Measurements from ENCODE around the gene ATP8A2.

ATP8A2 gene

DNA sequence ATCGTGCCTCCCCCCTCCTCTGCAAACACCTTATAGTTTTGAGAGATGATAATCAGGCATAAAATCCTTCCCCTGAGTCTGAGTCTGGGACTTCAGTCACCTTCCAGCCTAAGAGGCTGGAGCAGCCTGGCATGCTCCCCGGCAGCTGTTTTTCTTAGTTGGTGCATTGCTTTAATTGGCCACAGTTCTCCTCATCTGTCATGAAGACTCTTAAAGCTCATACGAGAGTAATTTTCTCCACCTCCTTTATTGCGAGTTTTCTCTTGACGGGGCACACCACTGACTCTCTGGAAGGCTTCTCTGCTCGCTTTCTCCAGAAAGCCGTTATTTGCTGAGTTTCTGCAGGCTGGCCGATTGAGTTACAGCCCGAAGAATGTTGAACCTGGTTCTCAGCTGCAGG lies 310.5 kb downstream of the ATP8A2 start:
- no peak overlapping the region for H2AFZ ChIP-seq (ENCODE audit: low read length, unreplicated experiment)
- no peaks in the 10 kb centered on the region for H3K79me2 ChIP-seq (ENCODE audit: control insufficient read depth, insufficient read depth, low read length, unreplicated experiment)
- H3K4me3 ChIP-seq (ENCODE audit: low read depth, low read length): no peak overlapping the region
- H3K27ac ChIP-seq (ENCODE audit: low read depth, low read length): no peak overlapping the region
- no peaks in the 10 kb centered on the region for H3K4me1 ChIP-seq (ENCODE audit: control insufficient read depth, insufficient read depth, low read length, unreplicated experiment)
- H3K27me3 ChIP-seq (ENCODE audit: insufficient read depth, low read length): no peaks in the 10 kb centered on the region
- H3K36me3 ChIP-seq (ENCODE audit: insufficient read depth, low read length): no peaks in the 10 kb centered on the region

DNA sequence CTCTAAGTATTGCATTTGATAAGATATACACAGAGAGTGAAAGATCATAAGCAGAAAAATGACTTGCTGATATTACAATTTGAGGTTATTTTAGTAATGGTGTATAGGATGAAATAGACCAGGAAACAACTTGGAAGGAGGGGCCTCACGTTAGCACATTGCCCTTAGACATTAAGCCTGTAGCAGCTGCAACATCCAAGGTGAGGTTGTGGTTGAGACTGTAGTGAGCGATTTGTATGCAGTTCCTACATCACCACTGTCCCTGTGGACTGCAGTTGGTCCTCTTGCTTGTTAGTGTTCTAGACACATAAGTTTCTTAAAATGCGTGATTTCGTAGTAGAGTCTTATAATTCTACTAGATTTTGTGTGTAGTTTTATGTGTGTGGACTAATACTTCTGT lies 311.3 kb downstream of the ATP8A2 start:
- H3K4me1 ChIP-seq (ENCODE audit: control insufficient read depth, insufficient read depth, low read length, unreplicated experiment): no peaks in the 10 kb centered on the region
- H3K4me3 ChIP-seq (ENCODE audit: low read depth, low read length): no peak overlapping the region
- no peak overlapping the region for H3K27ac ChIP-seq (ENCODE audit: low read depth, low read length)
- H3K27me3 ChIP-seq (ENCODE audit: insufficient read depth, low read length): no peaks in the 10 kb centered on the region
- no peaks in the 10 kb centered on the region for H3K36me3 ChIP-seq (ENCODE audit: insufficient read depth, low read length)
- no peaks in the 10 kb centered on the region for H3K79me2 ChIP-seq (ENCODE audit: control insufficient read depth, insufficient read depth, low read length, unreplicated experiment)
- H2AFZ ChIP-seq (ENCODE audit: low read length, unreplicated experiment): no peak overlapping the region

DNA sequence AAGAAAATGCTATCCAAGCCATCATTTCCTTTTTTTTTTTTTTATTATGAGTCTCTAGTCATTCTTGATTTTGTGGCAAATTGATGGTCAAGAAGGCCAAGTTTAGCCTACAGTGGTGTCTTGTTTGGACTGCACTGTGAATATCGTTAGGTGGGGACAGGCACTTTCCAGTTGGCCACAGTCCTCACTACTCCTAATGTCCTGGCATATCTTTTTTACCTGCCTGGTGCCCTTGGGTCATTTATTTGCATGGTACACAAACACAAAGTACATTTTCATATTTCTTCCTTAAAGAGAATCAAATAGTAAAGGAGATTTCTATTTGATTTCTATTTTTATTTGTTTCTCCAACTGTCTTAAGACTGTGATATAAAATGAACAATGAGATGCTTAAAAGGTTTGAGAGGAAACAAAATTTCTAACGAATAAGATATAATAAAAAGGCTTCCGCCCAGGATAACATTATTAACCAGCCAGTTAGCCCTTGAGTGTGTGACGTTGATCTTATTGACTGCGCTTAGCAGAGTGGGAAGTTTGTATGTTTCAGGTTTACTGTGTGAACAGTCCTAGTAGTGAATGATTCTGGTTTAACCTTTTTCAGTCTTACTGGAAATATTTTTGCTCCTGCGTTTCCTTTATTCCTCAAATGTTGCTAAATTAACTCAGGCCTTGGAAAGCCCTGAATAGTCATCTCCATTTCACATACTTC lies 312.0 kb downstream of the ATP8A2 start:
- Histone ChIP-seq H3K27ac (ENCODE audit: low read depth, low read length) (no peak overlapping the region), H3K36me3 (ENCODE audit: insufficient read depth, low read length) (no peaks in the 10 kb centered on the region), H3K4me1 (ENCODE audit: control insufficient read depth, insufficient read depth, low read length, unreplicated experiment) (no peaks in the 10 kb centered on the region), H3K27me3 (ENCODE audit: insufficient read depth, low read length) (no peaks in the 10 kb centered on the region), H3K79me2 (ENCODE audit: control insufficient read depth, insufficient read depth, low read length, unreplicated experiment) (no peaks in the 10 kb centered on the region), H3K4me3 (ENCODE audit: low read depth, low read length) (no peak overlapping the region), H2AFZ (ENCODE audit: low read length, unreplicated experiment) (no peak overlapping the region)

DNA sequence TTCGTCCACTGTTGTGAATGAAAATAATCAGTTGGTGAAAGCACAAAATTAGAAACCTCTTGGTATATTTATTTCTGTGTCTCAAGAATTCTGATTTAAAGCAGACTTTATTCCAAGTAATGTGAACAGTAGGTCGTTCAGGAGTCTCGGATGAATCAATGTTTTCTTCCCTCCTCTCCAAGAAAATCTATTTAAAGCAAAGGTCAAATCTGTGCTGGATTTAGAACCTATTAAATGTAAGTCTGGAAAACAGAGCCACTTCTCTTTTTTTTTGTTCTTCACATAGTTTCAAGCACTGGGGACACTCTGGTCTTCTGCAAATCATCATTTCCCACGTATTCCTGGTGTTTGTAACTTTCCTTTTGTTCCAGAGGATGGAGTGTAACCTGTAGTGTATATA lies 312.7 kb downstream of the ATP8A2 start:
- H2AFZ ChIP-seq (ENCODE audit: low read length, unreplicated experiment): no peak overlapping the region
- no peaks in the 10 kb centered on the region for H3K27me3 ChIP-seq (ENCODE audit: insufficient read depth, low read length)
- H3K4me1 ChIP-seq (ENCODE audit: control insufficient read depth, insufficient read depth, low read length, unreplicated experiment): no peaks in the 10 kb centered on the region
- no peak overlapping the region for H3K4me3 ChIP-seq (ENCODE audit: low read depth, low read length)
- no peak overlapping the region for H3K27ac ChIP-seq (ENCODE audit: low read depth, low read length)
- H3K36me3 ChIP-seq (ENCODE audit: insufficient read depth, low read length): no peaks in the 10 kb centered on the region
- no peaks in the 10 kb centered on the region for H3K79me2 ChIP-seq (ENCODE audit: control insufficient read depth, insufficient read depth, low read length, unreplicated experiment)

DNA sequence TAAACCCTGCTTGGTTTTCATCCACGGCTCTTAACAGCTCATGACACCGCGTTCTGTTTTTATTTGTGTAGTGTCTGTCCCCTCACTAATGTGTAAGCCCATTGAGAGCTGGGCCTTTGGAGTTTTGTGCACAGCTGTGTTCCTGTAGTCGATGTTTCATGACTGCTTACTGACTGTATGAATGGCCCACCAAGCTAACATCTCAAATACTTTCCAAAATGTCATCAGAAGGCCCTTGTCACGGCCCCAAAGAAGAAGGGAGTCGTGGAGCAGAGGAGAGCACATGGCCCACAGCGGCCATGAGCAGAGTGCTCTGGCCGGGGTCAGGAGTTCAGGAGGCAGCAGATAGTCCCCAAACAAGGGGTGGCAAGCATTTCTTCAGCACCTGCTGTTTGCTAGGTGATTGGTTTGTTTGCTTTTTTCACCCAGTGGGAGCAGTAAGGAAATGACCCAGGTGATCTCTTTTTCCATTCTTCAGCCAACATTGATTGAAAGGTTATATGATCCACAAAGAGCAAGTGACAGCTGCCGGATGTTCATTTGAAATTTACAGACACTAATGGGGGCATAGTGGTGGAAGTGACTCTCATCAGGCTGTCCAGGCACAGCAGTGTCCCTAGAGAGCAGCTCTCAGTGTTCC lies 315.2 kb downstream of the ATP8A2 start:
- Histone ChIP-seq H3K4me3 (ENCODE audit: low read depth, low read length) (no peak overlapping the region), H3K36me3 (ENCODE audit: insufficient read depth, low read length) (no peaks in the 10 kb centered on the region), H3K27ac (ENCODE audit: low read depth, low read length) (no peak overlapping the region), H3K27me3 (ENCODE audit: insufficient read depth, low read length) (no peaks in the 10 kb centered on the region), H3K79me2 (ENCODE audit: control insufficient read depth, insufficient read depth, low read length, unreplicated experiment) (no peaks in the 10 kb centered on the region), H2AFZ (ENCODE audit: low read length, unreplicated experiment) (no peak overlapping the region), H3K4me1 (ENCODE audit: control insufficient read depth, insufficient read depth, low read length, unreplicated experiment) (no peaks in the 10 kb centered on the region)

DNA sequence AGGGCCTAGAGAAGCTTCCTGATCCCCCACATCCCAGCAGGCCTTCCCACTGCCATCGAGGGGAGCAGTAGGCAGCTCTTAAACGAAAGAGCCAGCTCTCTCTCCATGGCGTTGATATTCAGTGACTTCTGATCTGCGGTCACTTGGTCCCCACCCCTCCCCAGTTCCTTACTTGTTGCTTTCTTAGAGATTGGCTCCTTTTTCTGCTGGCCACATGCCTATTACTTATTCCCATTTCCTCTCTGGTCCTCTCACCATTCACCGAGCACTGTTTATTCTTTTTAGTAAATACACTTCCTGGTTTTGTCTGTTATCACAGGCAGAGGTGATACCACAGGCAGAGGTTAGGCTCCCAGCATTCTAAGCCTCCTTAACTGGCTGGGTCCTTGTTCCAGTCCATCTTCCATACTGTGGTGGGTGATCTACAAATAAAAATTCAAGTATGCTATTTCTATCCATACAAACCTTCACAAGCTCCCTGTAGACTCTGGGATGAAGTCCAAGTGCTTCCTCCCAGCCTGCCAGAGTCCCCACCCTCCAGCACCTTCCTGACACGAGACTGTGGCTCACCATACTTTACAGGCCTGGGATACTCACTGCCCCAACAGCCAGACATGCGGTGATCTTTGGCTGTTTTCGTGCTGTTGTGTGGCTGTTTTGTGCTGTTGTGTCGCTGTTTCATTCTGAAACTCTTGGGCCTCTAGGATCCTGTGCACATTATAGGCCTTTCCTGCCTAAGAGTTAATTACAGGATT lies 315.9 kb downstream of the ATP8A2 start:
- Histone ChIP-seq H3K36me3 (ENCODE audit: insufficient read depth, low read length) (no peaks in the 10 kb centered on the region), H2AFZ (ENCODE audit: low read length, unreplicated experiment) (no peak overlapping the region), H3K27ac (ENCODE audit: low read depth, low read length) (no peak overlapping the region), H3K27me3 (ENCODE audit: insufficient read depth, low read length) (no peaks in the 10 kb centered on the region), H3K4me1 (ENCODE audit: control insufficient read depth, insufficient read depth, low read length, unreplicated experiment) (no peaks in the 10 kb centered on the region), H3K79me2 (ENCODE audit: control insufficient read depth, insufficient read depth, low read length, unreplicated experiment) (no peaks in the 10 kb centered on the region), H3K4me3 (ENCODE audit: low read depth, low read length) (no peak overlapping the region)

DNA sequence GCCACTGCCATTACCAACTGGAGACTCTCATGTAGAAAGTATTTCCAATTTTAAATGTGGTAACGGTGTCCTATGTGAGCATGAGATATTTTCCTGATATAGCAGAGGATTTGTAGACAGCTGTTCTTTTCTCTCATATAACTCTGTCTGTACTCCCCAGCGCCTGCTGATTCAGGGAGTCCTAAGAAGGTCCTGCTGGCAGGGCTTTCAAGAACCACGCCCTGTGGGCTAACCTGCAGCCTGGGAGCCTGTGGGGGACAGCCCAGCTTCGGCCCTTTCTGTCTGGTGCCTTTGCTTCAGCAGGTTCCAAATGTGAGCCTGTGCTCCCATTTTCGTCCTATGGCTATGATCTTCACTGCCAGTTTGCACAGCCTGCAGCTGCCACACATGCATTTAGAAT lies 316.8 kb downstream of the ATP8A2 start:
- H3K36me3 ChIP-seq (ENCODE audit: insufficient read depth, low read length): no peaks in the 10 kb centered on the region
- no peak overlapping the region for H2AFZ ChIP-seq (ENCODE audit: low read length, unreplicated experiment)
- H3K4me1 ChIP-seq (ENCODE audit: control insufficient read depth, insufficient read depth, low read length, unreplicated experiment): no peaks in the 10 kb centered on the region
- no peaks in the 10 kb centered on the region for H3K27me3 ChIP-seq (ENCODE audit: insufficient read depth, low read length)
- no peaks in the 10 kb centered on the region for H3K79me2 ChIP-seq (ENCODE audit: control insufficient read depth, insufficient read depth, low read length, unreplicated experiment)
- no peak overlapping the region for H3K27ac ChIP-seq (ENCODE audit: low read depth, low read length)
- no peak overlapping the region for H3K4me3 ChIP-seq (ENCODE audit: low read depth, low read length)

DNA sequence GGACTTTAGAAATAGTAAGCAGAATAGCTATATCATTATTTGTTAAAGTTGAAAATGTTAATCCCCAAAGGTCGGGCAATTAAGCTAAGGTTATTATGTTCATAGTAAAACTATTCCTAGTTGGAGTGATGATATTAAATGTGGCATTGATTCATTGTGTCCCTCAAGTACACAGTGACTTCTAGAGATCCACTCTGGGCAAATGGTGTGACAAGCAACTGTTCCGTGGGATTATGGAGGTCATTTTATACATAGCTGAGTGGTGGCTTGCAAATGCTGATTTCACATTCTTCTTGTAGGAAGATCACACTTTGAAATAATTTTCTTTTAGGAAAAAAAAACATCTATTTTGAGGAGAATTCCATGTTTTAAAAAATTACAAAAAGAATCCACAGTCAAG lies 317.8 kb downstream of the ATP8A2 start:
- Histone ChIP-seq H3K27me3 (ENCODE audit: insufficient read depth, low read length) (no peaks in the 10 kb centered on the region), H3K79me2 (ENCODE audit: control insufficient read depth, insufficient read depth, low read length, unreplicated experiment) (no peaks in the 10 kb centered on the region), H3K4me3 (ENCODE audit: low read depth, low read length) (no peak overlapping the region), H3K27ac (ENCODE audit: low read depth, low read length) (no peak overlapping the region), H3K4me1 (ENCODE audit: control insufficient read depth, insufficient read depth, low read length, unreplicated experiment) (no peaks in the 10 kb centered on the region), H2AFZ (ENCODE audit: low read length, unreplicated experiment) (no peak overlapping the region), H3K36me3 (ENCODE audit: insufficient read depth, low read length) (no peaks in the 10 kb centered on the region)

DNA sequence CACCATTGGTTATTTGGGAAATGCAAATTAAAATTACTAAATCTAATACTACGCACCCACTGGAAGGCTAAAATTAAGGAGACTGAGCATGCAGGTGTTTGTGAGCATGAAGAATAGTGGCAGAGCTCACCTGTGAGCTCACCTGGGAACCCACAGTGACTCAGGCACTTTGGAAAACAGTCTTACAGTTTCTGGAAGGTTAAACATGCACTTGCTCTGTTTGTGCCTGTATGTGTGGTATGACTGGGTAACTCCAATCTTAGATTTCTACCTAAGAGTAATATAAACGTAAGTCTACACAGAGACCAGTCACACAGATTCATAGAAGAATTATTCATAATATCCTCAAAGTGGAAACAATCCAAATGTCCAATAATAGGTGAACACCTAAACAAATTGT lies 318.8 kb downstream of the ATP8A2 start:
- H3K79me2 ChIP-seq (ENCODE audit: control insufficient read depth, insufficient read depth, low read length, unreplicated experiment): no peaks in the 10 kb centered on the region
- H3K4me3 ChIP-seq (ENCODE audit: low read depth, low read length): no peak overlapping the region
- no peaks in the 10 kb centered on the region for H3K27me3 ChIP-seq (ENCODE audit: insufficient read depth, low read length)
- H3K27ac ChIP-seq (ENCODE audit: low read depth, low read length): no peak overlapping the region
- H3K4me1 ChIP-seq (ENCODE audit: control insufficient read depth, insufficient read depth, low read length, unreplicated experiment): no peaks in the 10 kb centered on the region
- no peak overlapping the region for H2AFZ ChIP-seq (ENCODE audit: low read length, unreplicated experiment)
- H3K36me3 ChIP-seq (ENCODE audit: insufficient read depth, low read length): no peaks in the 10 kb centered on the region

DNA sequence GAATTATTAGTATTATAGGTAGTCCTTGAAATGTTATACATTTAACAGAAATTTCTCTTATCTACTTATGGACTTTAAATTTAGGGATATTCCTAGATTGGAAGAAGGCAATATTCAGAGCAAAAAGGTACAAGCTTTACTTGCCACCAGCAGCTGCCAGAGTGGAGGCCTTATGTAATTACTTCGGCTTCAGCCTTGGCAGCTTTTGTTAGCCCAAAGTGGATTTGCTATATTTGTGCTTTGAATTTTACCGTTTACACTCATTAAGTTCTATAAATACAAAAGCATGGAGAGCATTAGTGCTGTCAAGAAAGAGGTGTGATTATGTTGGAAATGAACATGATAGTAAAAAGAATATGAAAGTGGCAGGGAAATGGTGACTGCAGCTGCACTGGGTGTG lies 319.9 kb downstream of the ATP8A2 start:
- H3K4me3 ChIP-seq (ENCODE audit: low read depth, low read length): no peak overlapping the region
- H3K36me3 ChIP-seq (ENCODE audit: insufficient read depth, low read length): no peaks in the 10 kb centered on the region
- no peaks in the 10 kb centered on the region for H3K27me3 ChIP-seq (ENCODE audit: insufficient read depth, low read length)
- H2AFZ ChIP-seq (ENCODE audit: low read length, unreplicated experiment): no peak overlapping the region
- no peaks in the 10 kb centered on the region for H3K4me1 ChIP-seq (ENCODE audit: control insufficient read depth, insufficient read depth, low read length, unreplicated experiment)
- no peak overlapping the region for H3K27ac ChIP-seq (ENCODE audit: low read depth, low read length)
- no peaks in the 10 kb centered on the region for H3K79me2 ChIP-seq (ENCODE audit: control insufficient read depth, insufficient read depth, low read length, unreplicated experiment)

DNA sequence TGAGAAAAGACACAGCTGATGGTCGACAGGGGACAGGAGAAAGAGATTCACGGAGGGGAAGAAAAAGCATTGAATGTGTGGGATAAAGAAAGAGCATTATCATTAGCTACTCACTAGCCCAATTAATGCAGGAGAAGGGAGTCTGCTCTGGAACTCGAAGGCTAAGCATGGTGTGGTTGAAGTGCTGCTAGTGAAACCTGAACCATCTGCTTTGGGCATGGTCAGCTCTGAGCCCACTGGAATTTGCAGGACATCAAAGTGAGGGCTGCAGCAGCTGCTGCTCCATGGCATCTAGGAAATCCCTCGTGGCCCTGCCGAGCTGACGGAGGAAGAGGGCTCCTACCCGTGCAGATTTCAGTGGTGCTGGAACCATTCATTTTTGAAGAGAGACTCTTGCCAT lies 320.3 kb downstream of the ATP8A2 start:
- Histone ChIP-seq H3K27ac (ENCODE audit: low read depth, low read length) (no peak overlapping the region), H2AFZ (ENCODE audit: low read length, unreplicated experiment) (no peak overlapping the region), H3K36me3 (ENCODE audit: insufficient read depth, low read length) (no peaks in the 10 kb centered on the region), H3K27me3 (ENCODE audit: insufficient read depth, low read length) (no peaks in the 10 kb centered on the region), H3K4me1 (ENCODE audit: control insufficient read depth, insufficient read depth, low read length, unreplicated experiment) (no peaks in the 10 kb centered on the region), H3K79me2 (ENCODE audit: control insufficient read depth, insufficient read depth, low read length, unreplicated experiment) (no peaks in the 10 kb centered on the region), H3K4me3 (ENCODE audit: low read depth, low read length) (no peak overlapping the region)

All from ACC112 (cell line).